ENCODE measurements around the gene CMTM6.

Gene CMTM6

DNA sequence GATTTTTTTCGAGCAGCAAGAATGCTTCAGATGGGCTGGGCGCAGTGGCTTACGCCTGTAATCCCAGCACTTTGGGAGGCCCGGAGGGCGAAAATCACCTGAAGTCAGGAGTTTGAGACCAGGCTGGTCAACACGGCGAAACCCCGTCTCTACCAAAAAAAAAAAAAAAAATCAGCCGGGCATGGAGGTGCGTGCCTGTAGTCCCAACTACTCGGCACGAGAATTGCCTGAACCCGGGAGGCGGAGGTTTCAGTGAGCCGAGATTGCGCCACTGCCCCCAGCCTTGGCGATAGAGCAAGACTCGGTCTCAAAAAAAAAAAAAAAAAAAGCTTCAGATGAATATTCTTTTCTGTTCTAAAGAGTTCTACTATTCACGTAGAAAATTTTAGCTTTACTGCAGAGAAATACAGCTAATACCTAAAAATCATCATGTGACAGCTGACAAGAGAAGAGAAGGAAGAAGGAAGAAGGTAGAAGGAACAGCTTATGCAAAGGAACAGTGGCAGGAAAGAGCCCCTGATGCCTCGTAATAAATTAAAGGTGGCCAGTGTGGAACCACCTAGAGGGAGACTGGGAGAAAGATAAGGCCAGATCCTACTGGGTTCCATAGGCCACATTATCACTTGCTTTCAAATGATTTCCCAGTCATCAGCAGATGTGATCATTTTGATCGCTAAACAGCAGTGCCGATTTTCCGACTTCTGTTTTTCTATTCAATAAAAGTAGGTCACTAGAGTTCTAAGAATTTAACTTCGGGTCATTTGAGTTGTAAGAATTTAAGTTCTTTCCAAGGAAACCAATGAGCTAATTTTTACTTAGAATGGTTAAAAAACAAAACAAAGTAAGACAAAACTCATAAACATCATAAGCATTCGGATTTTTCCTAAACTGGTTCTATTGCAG is 1.5 kb downstream of the CMTM6 start:
- peaks cover 7 to 29% (median 17%) of the 10 kb centered on the region in 4 experiments for H3K4me1 ChIP-seq (ENCODE audit: control extremely low read depth in 1 of 4, control insufficient read depth in 4 of 4, insufficient read depth in 4 of 4, low read length in 3 of 4)
- H3K27me3 ChIP-seq (replicated peaks in 2 of 5; ENCODE audit: control insufficient read depth in 4 of 5, insufficient read depth in 5 of 5, low read length in 4 of 5), result no peaks in the 10 kb centered on the region
- 84% methylated on average over 10 of the region's 25 CpGs for WGBS (ENCODE audit: insufficient coverage)
- H3K4me3 ChIP-seq (ENCODE audit: control insufficient read depth in 1 of 7, extremely low read depth in 1 of 7, insufficient read depth in 4 of 7, low read depth in 2 of 7, low read length in 6 of 7), result peak overlapping the region in 6 of 7 experiments; percentile 84 to 98 (median 89)
- POLR2A ChIA-PET, result interaction anchor here (0.6 kb wide), 2 partner anchors 9 to 598 kb away, joined by 3 to 4 read pairs; no protein-coding TSS in a partner anchor
- CTCF ChIA-PET, result interaction anchor here (1.1 to 1.5 kb wide), 5 partner anchors 8 to 105 kb away, joined by 3 to 6 read pairs (median 4); no protein-coding TSS in a partner anchor
- H3K27ac ChIP-seq (ENCODE audit: insufficient read depth in 1 of 2, low read depth in 1 of 2, low read length in 2 of 2, poor library complexity in 1 of 2, severe bottlenecking in 2 of 2), result peak overlapping the region in 1 of 2 experiments; percentile 94
- H3K9me3 ChIP-seq (ENCODE audit: control extremely low read depth in 1 of 5, control insufficient read depth in 4 of 5, insufficient read depth in 2 of 5, low read depth in 1 of 5, low read length in 4 of 5), result no peaks in the 10 kb centered on the region
- DNase-seq, result no peak
- H3K36me3 ChIP-seq (ENCODE audit: control insufficient read depth in 4 of 4, insufficient read depth in 4 of 4, low read length in 3 of 4), result peaks cover 0 to 10% (median under 1%) of the 10 kb centered on the region in 4 experiments

DNA sequence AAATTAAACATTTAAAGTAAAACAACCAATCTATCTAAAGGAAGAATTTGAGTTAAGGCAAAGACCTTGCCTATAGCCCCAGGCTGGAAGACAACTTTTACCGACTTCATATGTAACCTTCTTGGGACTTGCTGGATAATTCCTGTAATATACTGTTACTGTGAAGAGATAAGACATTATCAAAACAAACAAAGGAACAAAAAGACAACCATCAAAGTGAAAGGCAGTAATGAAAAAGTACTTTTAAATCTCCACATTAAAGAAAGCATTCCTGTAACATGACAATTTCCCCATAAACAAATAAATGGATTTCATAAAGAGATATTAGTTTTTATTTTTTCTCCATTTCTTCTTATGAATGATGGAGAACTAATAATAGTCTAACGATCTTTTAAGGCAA is 2.4 kb downstream of the CMTM6 start:
- no peak for DNase-seq
- POLR2A ChIA-PET, result no interaction called here
- Histone ChIP-seq H3K4me3 (ENCODE audit: control insufficient read depth in 1 of 7, extremely low read depth in 1 of 7, insufficient read depth in 4 of 7, low read depth in 2 of 7, low read length in 6 of 7) (peak overlapping the region in 1 of 7 experiments; percentile 31), H3K36me3 (ENCODE audit: control insufficient read depth in 4 of 4, insufficient read depth in 4 of 4, low read length in 3 of 4) (peaks cover 0 to 14% (median 3%) of the 10 kb centered on the region in 4 experiments), H3K4me1 (ENCODE audit: control extremely low read depth in 1 of 4, control insufficient read depth in 4 of 4, insufficient read depth in 4 of 4, low read length in 3 of 4) (peaks cover 7 to 29% (median 19%) of the 10 kb centered on the region in 4 experiments), H3K27me3 (replicated peaks in 2 of 5; ENCODE audit: control insufficient read depth in 4 of 5, insufficient read depth in 5 of 5, low read length in 4 of 5) (no peaks in the 10 kb centered on the region), H3K9me3 (ENCODE audit: control extremely low read depth in 1 of 5, control insufficient read depth in 4 of 5, insufficient read depth in 2 of 5, low read depth in 1 of 5, low read length in 4 of 5) (no peaks in the 10 kb centered on the region), H3K27ac (ENCODE audit: insufficient read depth in 1 of 2, low read depth in 1 of 2, low read length in 2 of 2, poor library complexity in 1 of 2, severe bottlenecking in 2 of 2) (no peak overlapping the region)
- WGBS (ENCODE audit: insufficient coverage), result no CpG with 5 or more reads among the region's 2 CpGs
- CTCF ChIA-PET, result interaction anchor here (1.5 to 2.0 kb wide), 2 partner anchors 10 to 104 kb away, joined by 6 to 7 read pairs; no protein-coding TSS in a partner anchor

DNA sequence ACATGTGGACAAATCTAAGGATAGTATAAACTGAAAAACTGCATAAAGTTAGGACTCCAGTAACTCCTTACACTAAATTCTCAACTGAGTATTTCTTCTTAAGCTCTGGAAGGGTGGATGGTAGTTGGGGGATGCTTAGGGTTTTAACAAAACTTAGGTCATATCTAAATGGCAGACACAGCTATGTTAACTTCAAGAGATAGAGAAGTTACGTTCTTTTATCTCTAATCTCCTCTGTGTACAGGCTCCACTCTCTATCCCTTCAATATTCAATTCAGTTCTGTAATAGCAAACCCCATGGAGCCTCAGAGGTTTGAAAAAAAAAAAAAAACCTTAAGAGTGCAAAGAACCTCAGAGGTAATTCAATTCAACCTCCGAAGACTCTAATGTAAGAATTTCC is 3.1 kb downstream of the CMTM6 start:
- CTCF ChIA-PET, result interaction anchor here (0.7 to 2.0 kb wide), 2 partner anchors 11 to 31 kb away, joined by 3 to 7 read pairs; no protein-coding TSS in a partner anchor
- no peak overlapping the region for H3K27ac ChIP-seq (ENCODE audit: insufficient read depth in 1 of 2, low read depth in 1 of 2, low read length in 2 of 2, poor library complexity in 1 of 2, severe bottlenecking in 2 of 2)
- H3K4me1 ChIP-seq (ENCODE audit: control extremely low read depth in 1 of 4, control insufficient read depth in 4 of 4, insufficient read depth in 4 of 4, low read length in 3 of 4), result peaks cover 7 to 31% (median 19%) of the 10 kb centered on the region in 4 experiments
- POLR2A ChIA-PET, result no interaction called here
- peaks cover 0 to 14% (median 3%) of the 10 kb centered on the region in 4 experiments for H3K36me3 ChIP-seq (ENCODE audit: control insufficient read depth in 4 of 4, insufficient read depth in 4 of 4, low read length in 3 of 4)
- H3K27me3 ChIP-seq (replicated peaks in 2 of 5; ENCODE audit: control insufficient read depth in 4 of 5, insufficient read depth in 5 of 5, low read length in 4 of 5), result no peaks in the 10 kb centered on the region
- no peak overlapping the region for H3K4me3 ChIP-seq (ENCODE audit: control insufficient read depth in 1 of 7, extremely low read depth in 1 of 7, insufficient read depth in 4 of 7, low read depth in 2 of 7, low read length in 6 of 7)
- WGBS (ENCODE audit: insufficient coverage), result 71% methylated on average over 1 of the region's 2 CpGs
- DNase-seq, result no peak
- no peaks in the 10 kb centered on the region for H3K9me3 ChIP-seq (ENCODE audit: control extremely low read depth in 1 of 5, control insufficient read depth in 4 of 5, insufficient read depth in 2 of 5, low read depth in 1 of 5, low read length in 4 of 5)

DNA sequence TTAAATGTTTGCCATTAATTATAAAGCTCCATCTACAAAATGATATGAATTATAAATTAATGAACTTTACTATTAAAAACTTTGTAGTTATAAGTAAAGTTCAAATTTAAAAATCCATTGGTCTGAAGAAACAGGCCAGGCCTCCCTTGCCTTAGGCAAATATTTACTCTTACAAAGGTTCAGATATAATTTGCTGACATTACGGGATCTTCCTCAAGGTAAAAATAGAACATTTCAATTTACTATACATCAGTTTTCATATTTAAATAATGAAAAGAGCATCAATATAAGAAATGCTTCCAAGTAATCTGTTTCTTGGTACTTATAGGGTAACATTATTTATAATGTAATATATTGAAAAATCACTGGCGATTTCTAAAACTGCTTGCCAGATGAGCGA is 3.7 kb downstream of the CMTM6 start:
- CTCF ChIA-PET, result interaction anchor here (0.7 to 2.0 kb wide), 4 partner anchors 9 to 30 kb away, joined by 3 to 7 read pairs (median 3); no protein-coding TSS in a partner anchor
- WGBS (ENCODE audit: insufficient coverage), result 100% methylated on average over 1 of the region's 3 CpGs
- H3K27ac ChIP-seq (ENCODE audit: insufficient read depth in 1 of 2, low read depth in 1 of 2, low read length in 2 of 2, poor library complexity in 1 of 2, severe bottlenecking in 2 of 2), result no peak overlapping the region
- H3K9me3 ChIP-seq (ENCODE audit: control extremely low read depth in 1 of 5, control insufficient read depth in 4 of 5, insufficient read depth in 2 of 5, low read depth in 1 of 5, low read length in 4 of 5), result no peaks in the 10 kb centered on the region
- H3K4me1 ChIP-seq (ENCODE audit: control extremely low read depth in 1 of 4, control insufficient read depth in 4 of 4, insufficient read depth in 4 of 4, low read length in 3 of 4), result peaks cover 7 to 33% (median 22%) of the 10 kb centered on the region in 4 experiments
- DNase-seq, result no peak
- POLR2A ChIA-PET, result no interaction called here
- H3K36me3 ChIP-seq (ENCODE audit: control insufficient read depth in 4 of 4, insufficient read depth in 4 of 4, low read length in 3 of 4), result peaks cover 0 to 14% (median 3%) of the 10 kb centered on the region in 4 experiments
- no peak overlapping the region for H3K4me3 ChIP-seq (ENCODE audit: control insufficient read depth in 1 of 7, extremely low read depth in 1 of 7, insufficient read depth in 4 of 7, low read depth in 2 of 7, low read length in 6 of 7)
- no peaks in the 10 kb centered on the region for H3K27me3 ChIP-seq (replicated peaks in 2 of 5; ENCODE audit: control insufficient read depth in 4 of 5, insufficient read depth in 5 of 5, low read length in 4 of 5)

DNA sequence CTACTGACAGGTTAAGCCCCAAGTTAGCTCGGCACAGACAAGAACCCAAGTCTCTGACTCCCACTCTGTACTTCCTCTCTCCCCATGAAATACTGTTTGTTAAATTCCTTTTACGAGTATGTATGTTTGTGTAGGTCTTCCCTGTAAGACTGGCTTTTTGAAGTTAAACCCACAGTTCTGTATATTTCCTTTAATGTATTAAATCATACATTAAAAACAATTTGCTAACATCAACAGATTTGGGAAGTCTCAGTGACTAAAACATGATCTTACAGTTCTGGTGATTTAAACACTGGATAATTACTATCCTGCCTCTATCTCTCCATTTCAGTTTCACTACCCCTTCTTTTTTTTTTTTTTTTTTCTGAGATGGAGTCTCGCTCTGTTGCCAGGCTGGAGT is 4.4 kb downstream of the CMTM6 start:
- CTCF ChIA-PET, result interaction anchor here (0.7 to 2.0 kb wide), 5 partner anchors 12 to 72 kb away, joined by 3 to 7 read pairs (median 3); partner anchors contain the start of gene DYNC1LI1
- POLR2A ChIA-PET, result interaction anchor here (0.6 kb wide), 1 partner anchor 48 kb away, joined by 3 read pairs; no protein-coding TSS in a partner anchor
- Histone ChIP-seq H3K4me3 (ENCODE audit: control insufficient read depth in 1 of 7, extremely low read depth in 1 of 7, insufficient read depth in 4 of 7, low read depth in 2 of 7, low read length in 6 of 7) (no peak overlapping the region), H3K36me3 (ENCODE audit: control insufficient read depth in 4 of 4, insufficient read depth in 4 of 4, low read length in 3 of 4) (peaks cover 0 to 18% (median 3%) of the 10 kb centered on the region in 4 experiments), H3K4me1 (ENCODE audit: control extremely low read depth in 1 of 4, control insufficient read depth in 4 of 4, insufficient read depth in 4 of 4, low read length in 3 of 4) (peaks cover 9 to 31% (median 24%) of the 10 kb centered on the region in 4 experiments), H3K27me3 (replicated peaks in 2 of 5; ENCODE audit: control insufficient read depth in 4 of 5, insufficient read depth in 5 of 5, low read length in 4 of 5) (no peaks in the 10 kb centered on the region), H3K27ac (ENCODE audit: insufficient read depth in 1 of 2, low read depth in 1 of 2, low read length in 2 of 2, poor library complexity in 1 of 2, severe bottlenecking in 2 of 2) (no peak overlapping the region), H3K9me3 (ENCODE audit: control extremely low read depth in 1 of 5, control insufficient read depth in 4 of 5, insufficient read depth in 2 of 5, low read depth in 1 of 5, low read length in 4 of 5) (no peaks in the 10 kb centered on the region)
- 90% methylated on average over 2 of the region's 3 CpGs for WGBS (ENCODE audit: insufficient coverage)
- DNase-seq, result no peak

DNA sequence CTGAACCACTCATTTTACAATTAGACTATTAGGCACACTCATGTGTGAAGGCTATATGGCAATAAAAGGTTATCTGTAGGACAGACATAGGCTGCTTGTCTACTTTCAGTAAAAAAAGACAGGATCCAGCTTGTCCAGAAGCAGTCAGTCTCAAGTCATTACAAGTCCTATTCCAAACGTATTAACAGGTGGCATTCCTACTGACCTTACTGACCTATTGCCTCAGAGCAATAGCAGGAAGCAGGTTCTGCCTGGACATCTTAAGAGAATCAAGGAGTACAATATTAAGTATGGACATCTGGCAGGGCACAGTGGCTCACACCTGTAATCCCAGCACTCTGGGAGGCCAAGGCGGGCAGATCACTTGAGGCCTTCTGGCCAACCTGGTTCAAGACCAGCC is 7.0 kb downstream of the CMTM6 start:
- Histone ChIP-seq H3K4me1 (ENCODE audit: control extremely low read depth in 1 of 4, control insufficient read depth in 4 of 4, insufficient read depth in 4 of 4, low read length in 3 of 4) (peaks cover 7 to 17% (median 9%) of the 10 kb centered on the region in 4 experiments), H3K27me3 (replicated peaks in 2 of 5; ENCODE audit: control insufficient read depth in 4 of 5, insufficient read depth in 5 of 5, low read length in 4 of 5) (no peaks in the 10 kb centered on the region), H3K4me3 (ENCODE audit: control insufficient read depth in 1 of 7, extremely low read depth in 1 of 7, insufficient read depth in 4 of 7, low read depth in 2 of 7, low read length in 6 of 7) (no peak overlapping the region), H3K27ac (ENCODE audit: insufficient read depth in 1 of 2, low read depth in 1 of 2, low read length in 2 of 2, poor library complexity in 1 of 2, severe bottlenecking in 2 of 2) (no peak overlapping the region), H3K36me3 (ENCODE audit: control insufficient read depth in 4 of 4, insufficient read depth in 4 of 4, low read length in 3 of 4) (peaks cover 4 to 31% (median 12%) of the 10 kb centered on the region in 4 experiments), H3K9me3 (ENCODE audit: control extremely low read depth in 1 of 5, control insufficient read depth in 4 of 5, insufficient read depth in 2 of 5, low read depth in 1 of 5, low read length in 4 of 5) (no peaks in the 10 kb centered on the region)
- 100% methylated on average over 1 of the region's 2 CpGs for WGBS (ENCODE audit: insufficient coverage)
- DNase-seq, result no peak
- POLR2A ChIA-PET, result no interaction called here
- CTCF ChIA-PET, result no interaction called here

DNA sequence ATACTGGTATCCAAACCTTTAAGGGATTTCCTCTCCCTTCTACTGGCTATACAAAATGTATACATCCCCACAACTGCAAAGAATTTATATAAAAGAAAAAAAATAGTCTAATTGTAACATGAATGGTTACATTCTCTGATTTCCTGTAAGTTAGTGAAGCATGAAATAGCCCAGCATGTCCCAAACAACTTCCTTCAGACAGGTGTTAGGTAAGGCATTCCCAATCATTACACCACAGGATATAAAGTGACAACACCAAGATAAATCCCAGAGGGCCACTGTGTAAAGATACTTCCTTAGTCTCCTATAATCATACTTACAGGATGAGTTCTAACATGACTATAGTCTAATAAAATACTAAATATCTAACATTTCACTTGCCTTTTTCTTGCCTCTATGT is 7.6 kb downstream of the CMTM6 start:
- Histone ChIP-seq H3K4me1 (ENCODE audit: control extremely low read depth in 1 of 4, control insufficient read depth in 4 of 4, insufficient read depth in 4 of 4, low read length in 3 of 4) (peaks cover 6 to 17% (median 7%) of the 10 kb centered on the region in 4 experiments), H3K27ac (ENCODE audit: insufficient read depth in 1 of 2, low read depth in 1 of 2, low read length in 2 of 2, poor library complexity in 1 of 2, severe bottlenecking in 2 of 2) (no peak overlapping the region), H3K36me3 (ENCODE audit: control insufficient read depth in 4 of 4, insufficient read depth in 4 of 4, low read length in 3 of 4) (peaks cover 4 to 31% (median 12%) of the 10 kb centered on the region in 4 experiments), H3K9me3 (ENCODE audit: control extremely low read depth in 1 of 5, control insufficient read depth in 4 of 5, insufficient read depth in 2 of 5, low read depth in 1 of 5, low read length in 4 of 5) (no peaks in the 10 kb centered on the region), H3K4me3 (ENCODE audit: control insufficient read depth in 1 of 7, extremely low read depth in 1 of 7, insufficient read depth in 4 of 7, low read depth in 2 of 7, low read length in 6 of 7) (no peak overlapping the region), H3K27me3 (replicated peaks in 2 of 5; ENCODE audit: control insufficient read depth in 4 of 5, insufficient read depth in 5 of 5, low read length in 4 of 5) (no peaks in the 10 kb centered on the region)
- POLR2A ChIA-PET, result no interaction called here
- CTCF ChIA-PET, result interaction anchor here (0.6 kb wide), 1 partner anchor 165 kb away, joined by 3 read pairs; no protein-coding TSS in a partner anchor
- DNase-seq, result no peak
